ENCODE results near the gene FOXL1.
"Not testable (repeated sequence)": the region's sequence is repeated elsewhere in the genome, so short reads cannot be mapped to it uniquely, and the experiment has no call there.

FOXL1 gene

GRCh38 chr16:86587487-86587886 lies 9.1 kb downstream of the FOXL1 start:
- no peaks in the 10 kb centered on the region for H3K36me3 ChIP-seq (ENCODE audit: control insufficient read depth, insufficient read depth, low read length, severe bottlenecking)
- H3K9me3 ChIP-seq (ENCODE audit: control insufficient read depth, low read length): no peaks in the 10 kb centered on the region
- DNase-seq (ENCODE audit: low read depth): no peak
- H3K4me1 ChIP-seq (ENCODE audit: control insufficient read depth, insufficient read depth, low read length): peaks cover 35% of the 10 kb centered on the region
- H3K9ac ChIP-seq (ENCODE audit: low read length): no peak overlapping the region
- H3K27me3 ChIP-seq (replicated peaks; ENCODE audit: control insufficient read depth, insufficient read depth, low read length): no peaks in the 10 kb centered on the region
- no peak overlapping the region for H3K4me3 ChIP-seq (ENCODE audit: low read length)

DNA sequence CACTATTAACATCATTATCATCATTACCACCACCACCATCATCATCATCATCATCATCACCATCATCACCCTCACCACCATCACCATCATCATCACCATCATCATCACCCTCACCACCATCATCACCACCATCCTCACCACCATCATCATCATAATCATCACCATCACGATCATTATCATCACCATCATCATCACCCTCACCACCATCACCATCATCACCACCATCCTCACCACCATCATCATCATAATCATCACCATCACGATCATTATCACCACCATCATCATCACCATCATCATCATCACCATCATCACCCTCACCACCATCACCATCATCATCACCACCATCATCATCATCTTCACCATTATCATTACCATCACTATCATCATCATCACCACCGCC lies 9.6 kb downstream of the FOXL1 start:
- H3K4me3 ChIP-seq (ENCODE audit: low read length); H3K27me3 ChIP-seq (replicated peaks; ENCODE audit: control insufficient read depth, insufficient read depth, low read length): not testable (repeated sequence)

GRCh38 chr16:86590501-86591144 lies 12.3 kb downstream of the FOXL1 start:
- Histone ChIP-seq H3K9me3 (ENCODE audit: control insufficient read depth, low read length) (no peaks in the 10 kb centered on the region), H3K9ac (ENCODE audit: low read length) (no peak overlapping the region), H3K4me3 (ENCODE audit: low read length) (no peak overlapping the region), H3K4me1 (ENCODE audit: control insufficient read depth, insufficient read depth, low read length) (peaks cover 28% of the 10 kb centered on the region), H3K27me3 (replicated peaks; ENCODE audit: control insufficient read depth, insufficient read depth, low read length) (peaks cover 3% of the 10 kb centered on the region), H3K36me3 (ENCODE audit: control insufficient read depth, insufficient read depth, low read length, severe bottlenecking) (no peaks in the 10 kb centered on the region)
- DNase-seq (ENCODE audit: low read depth): peak; percentile 78

More for the DNA sequence above, 9.6 kb downstream of the FOXL1 start:
- H3K4me1 ChIP-seq (ENCODE audit: control insufficient read depth, insufficient read depth, low read length): peaks cover 34% of the 10 kb centered on the region
- not testable (repeated sequence) for H3K9me3 ChIP-seq (ENCODE audit: control insufficient read depth, low read length); H3K36me3 ChIP-seq (ENCODE audit: control insufficient read depth, insufficient read depth, low read length, severe bottlenecking); DNase-seq (ENCODE audit: low read depth); H3K9ac ChIP-seq (ENCODE audit: low read length)

DNA sequence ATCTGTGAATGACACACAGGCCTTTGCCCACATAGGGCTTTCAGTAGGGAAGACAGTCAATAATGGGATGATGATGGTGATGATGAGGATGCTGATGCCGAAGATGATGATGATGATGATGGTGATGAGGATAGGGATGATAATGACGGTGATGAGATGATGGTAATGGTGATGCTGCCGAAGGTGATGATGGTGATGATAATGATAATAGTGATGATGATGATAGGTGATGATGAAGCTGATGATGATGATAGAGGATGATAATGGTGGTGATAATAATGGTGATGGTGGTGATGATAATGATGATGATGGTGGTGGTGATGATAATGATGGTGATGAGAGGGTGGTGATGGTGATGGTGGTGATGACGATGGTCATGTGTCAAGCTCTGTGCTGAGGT lies 12.9 kb downstream of the FOXL1 start:
- no peak for DNase-seq (ENCODE audit: low read depth)
- Histone ChIP-seq H3K27me3 (replicated peaks; ENCODE audit: control insufficient read depth, insufficient read depth, low read length) (peaks cover 3% of the 10 kb centered on the region), H3K4me1 (ENCODE audit: control insufficient read depth, insufficient read depth, low read length) (peaks cover 21% of the 10 kb centered on the region), H3K9ac (ENCODE audit: low read length) (no peak overlapping the region), H3K36me3 (ENCODE audit: control insufficient read depth, insufficient read depth, low read length, severe bottlenecking) (no peaks in the 10 kb centered on the region), H3K9me3 (ENCODE audit: control insufficient read depth, low read length) (no peaks in the 10 kb centered on the region), H3K4me3 (ENCODE audit: low read length) (no peak overlapping the region)

DNA sequence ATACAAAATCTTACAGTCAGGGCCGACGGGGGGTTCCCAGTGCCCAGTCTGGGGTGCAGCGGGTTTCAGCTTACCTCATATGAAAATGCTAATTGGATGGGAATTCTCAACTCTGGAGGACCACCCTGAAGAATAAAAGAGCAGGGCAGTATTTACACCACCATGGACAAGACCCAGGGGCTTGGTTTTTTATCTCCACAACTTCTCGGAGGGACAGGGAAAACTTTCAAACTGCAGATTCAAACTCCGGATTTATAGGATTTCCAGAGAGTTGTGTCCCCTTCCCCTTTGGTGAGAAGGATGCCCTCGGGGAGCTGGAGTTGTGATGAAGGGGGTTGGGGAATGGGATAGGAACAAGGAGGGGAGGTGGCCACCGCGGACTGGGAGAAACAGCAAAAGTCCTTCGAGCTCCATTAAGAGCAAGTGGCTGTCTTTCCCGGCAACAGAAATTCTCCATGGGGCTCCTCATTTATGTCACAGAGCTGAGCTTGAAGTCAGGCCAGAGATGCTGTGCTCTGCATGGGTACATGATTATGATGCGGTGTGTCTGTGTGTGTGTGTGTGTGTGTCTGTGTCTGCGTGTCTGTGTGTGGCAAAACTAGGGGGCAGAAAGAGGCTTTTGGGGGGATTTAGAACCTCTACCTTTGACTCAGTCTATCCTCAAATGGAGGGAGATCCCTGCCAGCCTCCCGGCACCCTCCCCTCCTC lies 15.7 kb downstream of the FOXL1 start:
- no peak overlapping the region for H3K9ac ChIP-seq (ENCODE audit: low read length)
- no peaks in the 10 kb centered on the region for H3K36me3 ChIP-seq (ENCODE audit: control insufficient read depth, insufficient read depth, low read length, severe bottlenecking)
- H3K4me1 ChIP-seq (ENCODE audit: control insufficient read depth, insufficient read depth, low read length): peaks cover 26% of the 10 kb centered on the region
- H3K4me3 ChIP-seq (ENCODE audit: low read length): no peak overlapping the region
- peaks cover 3% of the 10 kb centered on the region for H3K27me3 ChIP-seq (replicated peaks; ENCODE audit: control insufficient read depth, insufficient read depth, low read length)
- no peak for DNase-seq (ENCODE audit: low read depth)
- H3K9me3 ChIP-seq (ENCODE audit: control insufficient read depth, low read length): no peaks in the 10 kb centered on the region

DNA sequence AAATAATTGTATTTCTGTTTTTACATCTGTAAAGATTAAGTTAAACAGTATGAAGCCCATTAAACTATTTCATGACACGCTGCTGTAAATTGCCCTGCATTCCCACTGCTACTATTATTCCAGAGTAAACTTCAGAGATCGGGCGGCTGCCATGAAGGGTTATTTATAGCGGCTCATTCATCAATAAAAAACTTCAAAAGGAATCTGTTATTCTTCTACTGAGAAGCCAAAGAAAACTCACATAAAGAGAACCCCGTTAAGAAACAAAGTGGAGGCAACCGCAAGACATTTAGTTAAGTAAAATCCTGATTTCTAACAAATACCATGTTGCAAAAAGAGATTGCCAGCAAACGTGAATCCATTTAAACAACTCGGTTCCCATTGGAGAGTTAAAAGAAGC lies 16.4 kb downstream of the FOXL1 start:
- Histone ChIP-seq H3K36me3 (ENCODE audit: control insufficient read depth, insufficient read depth, low read length, severe bottlenecking) (no peaks in the 10 kb centered on the region), H3K27me3 (replicated peaks; ENCODE audit: control insufficient read depth, insufficient read depth, low read length) (peaks cover 3% of the 10 kb centered on the region), H3K4me1 (ENCODE audit: control insufficient read depth, insufficient read depth, low read length) (peaks cover 26% of the 10 kb centered on the region), H3K9me3 (ENCODE audit: control insufficient read depth, low read length) (no peaks in the 10 kb centered on the region), H3K4me3 (ENCODE audit: low read length) (no peak overlapping the region), H3K9ac (ENCODE audit: low read length) (no peak overlapping the region)
- DNase-seq (ENCODE audit: low read depth): no peak

- Histone ChIP-seq H3K9me3 (ENCODE audit: control insufficient read depth, low read length) (no peaks in the 10 kb centered on the region), H3K4me1 (ENCODE audit: control insufficient read depth, insufficient read depth, low read length) (peaks cover 22% of the 10 kb centered on the region), H3K36me3 (ENCODE audit: control insufficient read depth, insufficient read depth, low read length, severe bottlenecking) (no peaks in the 10 kb centered on the region), H3K27me3 (replicated peaks; ENCODE audit: control insufficient read depth, insufficient read depth, low read length) (peaks cover 3% of the 10 kb centered on the region), H3K9ac (ENCODE audit: low read length) (no peak overlapping the region), H3K4me3 (ENCODE audit: low read length) (no peak overlapping the region)
- DNase-seq (ENCODE audit: low read depth): no peak
Measured at GRCh38 chr16:86595983-86596605, 17.7 kb downstream of the FOXL1 start.

DNA sequence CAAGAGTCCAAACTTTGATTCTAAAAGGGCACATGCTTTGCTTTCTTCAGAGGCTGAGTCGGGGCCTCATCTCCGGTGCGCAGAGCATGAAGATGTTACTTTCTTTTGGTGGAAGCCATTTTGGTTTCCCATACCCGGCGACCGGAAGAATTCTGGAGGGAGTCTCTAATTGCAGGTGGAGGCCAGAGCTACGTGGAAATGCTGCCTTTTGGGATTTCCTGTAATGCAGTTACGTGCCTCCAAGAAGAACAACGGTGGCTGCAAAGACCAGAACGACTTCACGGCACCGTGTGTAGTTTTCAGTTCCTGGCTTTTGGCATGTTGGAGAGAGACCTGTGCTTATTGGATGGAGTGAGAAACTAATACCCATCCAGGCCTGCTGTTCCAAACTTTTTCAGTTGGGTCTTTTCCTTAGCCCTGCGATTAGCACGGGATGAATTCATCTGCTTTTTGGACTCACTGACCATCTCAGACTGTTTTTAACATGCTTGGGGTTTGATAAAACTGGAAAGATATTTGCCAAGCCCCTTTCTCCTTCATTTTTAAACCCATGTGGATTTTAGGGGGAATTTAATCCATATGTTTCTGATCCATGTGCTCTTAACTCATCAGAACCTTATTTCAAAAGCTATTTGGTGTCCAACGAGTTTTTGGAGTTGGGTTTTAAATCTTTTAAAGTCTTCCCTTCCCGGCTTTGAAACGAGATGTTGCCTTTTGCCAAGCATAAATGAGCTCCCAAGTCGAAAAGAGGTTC lies 19.0 kb downstream of the FOXL1 start:
- H3K4me1 ChIP-seq (ENCODE audit: control insufficient read depth, insufficient read depth, low read length): peaks cover 22% of the 10 kb centered on the region
- peaks cover 3% of the 10 kb centered on the region for H3K27me3 ChIP-seq (replicated peaks; ENCODE audit: control insufficient read depth, insufficient read depth, low read length)
- H3K9ac ChIP-seq (ENCODE audit: low read length): no peak overlapping the region
- H3K36me3 ChIP-seq (ENCODE audit: control insufficient read depth, insufficient read depth, low read length, severe bottlenecking): no peaks in the 10 kb centered on the region
- H3K4me3 ChIP-seq (ENCODE audit: low read length): no peak overlapping the region
- no peak for DNase-seq (ENCODE audit: low read depth)
- H3K9me3 ChIP-seq (ENCODE audit: control insufficient read depth, low read length): no peaks in the 10 kb centered on the region

DNA sequence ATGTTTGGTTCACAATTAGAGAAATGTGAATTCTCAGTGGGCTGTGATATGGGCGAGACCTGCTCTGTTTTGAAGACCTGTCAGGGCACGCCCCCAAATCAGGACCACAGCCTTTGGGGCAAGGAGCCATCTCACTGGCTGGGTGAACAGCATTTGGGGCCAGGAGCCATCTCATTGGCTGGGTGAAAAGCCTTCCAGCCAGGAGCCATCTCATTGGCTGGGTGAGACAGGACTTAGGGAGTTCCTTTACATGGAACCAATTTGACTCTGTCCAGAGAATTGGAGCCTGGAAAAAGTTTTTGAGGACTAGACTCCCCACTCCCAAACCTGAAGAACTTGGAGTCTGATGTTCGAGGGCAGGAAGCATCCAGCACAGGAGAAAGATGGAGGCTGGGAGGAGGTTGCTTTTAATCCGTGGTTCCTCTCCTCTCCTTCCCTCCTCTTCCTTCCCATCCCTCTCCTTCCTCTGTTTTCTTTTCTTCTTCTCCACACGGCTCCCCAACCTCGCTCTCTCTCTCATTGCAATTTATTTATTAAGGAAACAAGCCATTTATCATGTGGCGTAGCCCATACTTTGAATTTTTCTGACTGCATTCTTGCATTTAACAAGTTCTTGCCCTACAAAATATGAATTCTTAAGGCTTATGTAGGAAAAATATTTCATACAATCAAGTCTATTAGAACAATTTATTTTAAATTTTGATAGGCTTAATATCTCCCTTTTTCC lies 19.7 kb downstream of the FOXL1 start:
- Histone ChIP-seq H3K4me3 (ENCODE audit: low read length) (peak overlapping the region; percentile 51), H3K9me3 (ENCODE audit: control insufficient read depth, low read length) (no peaks in the 10 kb centered on the region), H3K36me3 (ENCODE audit: control insufficient read depth, insufficient read depth, low read length, severe bottlenecking) (no peaks in the 10 kb centered on the region), H3K4me1 (ENCODE audit: control insufficient read depth, insufficient read depth, low read length) (peaks cover 22% of the 10 kb centered on the region), H3K27me3 (replicated peaks; ENCODE audit: control insufficient read depth, insufficient read depth, low read length) (peaks cover 3% of the 10 kb centered on the region), H3K9ac (ENCODE audit: low read length) (peak overlapping the region; percentile 27)
- DNase-seq (ENCODE audit: low read depth): peak; percentile 49

GRCh38 chr16:86598607-86599565 lies 20.5 kb downstream of the FOXL1 start:
- no peaks in the 10 kb centered on the region for H3K9me3 ChIP-seq (ENCODE audit: control insufficient read depth, low read length)
- H3K36me3 ChIP-seq (ENCODE audit: control insufficient read depth, insufficient read depth, low read length, severe bottlenecking): no peaks in the 10 kb centered on the region
- H3K4me1 ChIP-seq (ENCODE audit: control insufficient read depth, insufficient read depth, low read length): peaks cover 22% of the 10 kb centered on the region
- DNase-seq (ENCODE audit: low read depth): peak; percentile 81
- H3K4me3 ChIP-seq (ENCODE audit: low read length): peak overlapping the region; percentile 51
- H3K27me3 ChIP-seq (replicated peaks; ENCODE audit: control insufficient read depth, insufficient read depth, low read length): peaks cover 3% of the 10 kb centered on the region
- peak overlapping the region; percentile 27 for H3K9ac ChIP-seq (ENCODE audit: low read length)

Measured in adipocyte (in vitro differentiated cells).